SKM-1 treated with dmso at 0.1 percent for 144 hours (cell line): Measurements from ENCODE around the gene IGFL2.
"Not testable (repeated sequence)": the region's sequence is repeated elsewhere in the genome, so short reads cannot be mapped to it uniquely, and the experiment has no call there.

Experiments
- DNase-seq: peaks from one replicate; lab custom pipeline; 2025; ENCODE audit not compliant: unreplicated experiment; lab: John Stamatoyannopoulos, UW

Gene IGFL2

DNA sequence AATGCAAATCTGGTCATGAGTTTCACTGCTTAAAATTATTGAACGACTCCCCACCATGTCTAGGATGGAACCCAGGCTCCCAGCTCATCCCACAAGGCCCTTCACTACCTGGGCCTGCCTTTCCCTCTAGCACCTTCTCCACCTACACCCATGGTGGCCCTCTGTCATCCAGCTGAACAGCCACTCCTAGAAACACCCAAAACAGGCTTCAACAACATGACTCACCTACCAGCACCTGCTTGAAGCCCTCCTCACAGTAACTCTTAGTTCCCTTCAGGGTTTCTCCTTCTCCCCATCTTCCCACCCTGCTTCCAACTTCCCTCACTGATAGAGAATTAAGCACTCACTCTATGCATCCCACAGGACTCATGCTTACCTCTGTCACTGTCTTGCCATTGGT lies 6.6 kb upstream of the IGFL2 start:
- no peak for DNase-seq

DNA sequence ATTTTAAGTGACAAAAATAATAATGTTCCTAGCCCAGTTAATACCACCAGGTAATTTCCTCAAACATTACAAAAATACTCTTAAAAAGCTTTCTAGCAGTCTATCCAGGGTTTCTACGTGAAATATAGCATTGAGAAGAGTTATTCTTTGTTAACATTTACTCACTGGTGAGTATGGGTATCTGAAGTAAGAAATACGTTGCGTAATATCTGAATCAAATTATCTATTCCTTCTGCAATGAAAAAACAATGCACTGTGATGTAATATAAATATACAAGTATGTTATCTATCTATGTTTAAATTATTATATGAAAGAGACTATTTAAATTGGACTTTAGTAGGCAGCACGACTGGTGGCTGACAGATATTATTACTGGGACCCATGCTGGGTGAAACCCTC lies 5.7 kb upstream of the IGFL2 start:
- no peak for DNase-seq

DNA sequence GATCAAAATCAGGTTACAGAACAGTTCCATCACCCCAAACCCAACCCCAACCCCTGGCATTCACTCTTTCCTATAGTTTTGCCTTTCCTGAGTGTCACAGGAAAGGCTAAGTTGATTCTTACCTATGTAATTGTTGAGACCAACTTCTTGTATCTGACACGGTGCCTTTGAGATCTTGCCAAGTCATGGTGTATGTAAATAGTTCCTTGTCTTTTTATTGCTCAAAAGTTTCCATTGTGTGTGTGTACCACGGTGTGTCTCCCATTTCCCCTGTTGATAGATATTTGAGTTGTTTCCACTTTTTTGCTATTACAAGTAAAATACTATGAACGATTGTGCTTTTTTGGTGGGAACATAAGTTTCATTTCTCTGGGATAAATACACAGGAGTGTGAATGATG lies 3.3 kb upstream of the IGFL2 start:
- no peak for DNase-seq

DNA sequence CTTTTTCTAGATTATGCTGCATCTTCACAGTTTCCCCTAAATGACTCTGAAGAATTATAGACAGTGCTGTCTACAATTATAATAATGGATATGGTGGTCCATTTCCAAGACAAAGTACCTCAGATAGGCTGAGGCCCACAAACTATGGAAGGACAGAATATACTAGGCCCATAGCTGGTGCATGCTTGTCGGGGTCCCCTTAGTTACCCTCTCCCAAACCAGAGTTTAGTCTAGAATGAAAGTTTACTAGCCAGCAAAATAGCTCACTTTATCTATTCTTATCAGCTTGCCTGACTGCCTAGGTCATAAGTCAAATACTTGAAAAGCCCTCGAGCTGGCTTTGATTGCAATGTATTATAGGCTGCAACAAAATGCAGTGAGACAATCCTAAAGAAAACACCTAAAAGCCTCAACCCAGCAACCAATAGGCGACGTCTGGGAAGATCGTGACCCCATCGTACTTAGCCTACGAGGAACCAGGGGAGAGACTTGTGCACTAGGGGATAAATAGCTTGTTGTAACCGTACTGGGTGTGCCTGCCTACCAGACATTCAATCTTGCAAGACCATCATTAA lies 785 bp upstream of the IGFL2 start:
- no peak for DNase-seq

DNA sequence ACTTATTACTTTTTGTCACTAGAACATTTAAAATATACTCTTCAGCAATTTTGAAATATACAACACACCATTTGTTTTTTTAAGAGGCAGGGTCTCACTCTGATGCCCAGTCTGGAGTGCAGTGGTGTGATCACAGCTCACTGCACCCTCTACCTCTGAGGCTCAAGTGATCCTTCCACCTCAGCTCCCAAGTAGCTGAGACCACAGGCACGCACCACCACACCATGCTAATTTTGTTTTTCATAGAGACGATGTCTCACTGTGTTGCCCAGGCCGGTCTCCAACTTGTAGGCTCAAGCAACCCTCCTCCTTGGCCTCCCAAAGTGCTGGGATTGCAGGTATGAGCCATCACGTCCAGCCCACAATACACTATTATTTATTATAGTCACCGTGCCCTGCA lies 2.6 kb downstream of the IGFL2 start:
- DNase-seq = no peak

DNA sequence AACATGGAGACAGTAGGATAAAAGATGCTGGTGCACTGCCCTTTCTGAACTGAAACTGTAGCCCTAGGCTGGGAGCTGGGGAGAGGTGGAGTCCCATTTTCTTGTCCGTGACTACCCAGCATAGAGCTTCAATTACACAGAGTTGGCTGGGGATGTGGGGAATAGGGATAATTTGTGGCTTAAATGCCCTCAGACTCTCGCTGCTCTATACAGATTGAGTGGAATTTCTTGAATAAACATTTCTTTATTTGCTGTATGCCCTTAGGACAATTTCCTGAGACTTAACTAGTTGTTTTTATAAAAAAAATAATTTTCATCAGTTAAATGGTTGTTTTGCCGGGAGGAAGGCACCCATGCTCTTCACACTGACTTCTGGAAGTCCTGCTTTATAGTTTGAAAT lies 7.2 kb downstream of the IGFL2 start:
- no peak for DNase-seq

DNA sequence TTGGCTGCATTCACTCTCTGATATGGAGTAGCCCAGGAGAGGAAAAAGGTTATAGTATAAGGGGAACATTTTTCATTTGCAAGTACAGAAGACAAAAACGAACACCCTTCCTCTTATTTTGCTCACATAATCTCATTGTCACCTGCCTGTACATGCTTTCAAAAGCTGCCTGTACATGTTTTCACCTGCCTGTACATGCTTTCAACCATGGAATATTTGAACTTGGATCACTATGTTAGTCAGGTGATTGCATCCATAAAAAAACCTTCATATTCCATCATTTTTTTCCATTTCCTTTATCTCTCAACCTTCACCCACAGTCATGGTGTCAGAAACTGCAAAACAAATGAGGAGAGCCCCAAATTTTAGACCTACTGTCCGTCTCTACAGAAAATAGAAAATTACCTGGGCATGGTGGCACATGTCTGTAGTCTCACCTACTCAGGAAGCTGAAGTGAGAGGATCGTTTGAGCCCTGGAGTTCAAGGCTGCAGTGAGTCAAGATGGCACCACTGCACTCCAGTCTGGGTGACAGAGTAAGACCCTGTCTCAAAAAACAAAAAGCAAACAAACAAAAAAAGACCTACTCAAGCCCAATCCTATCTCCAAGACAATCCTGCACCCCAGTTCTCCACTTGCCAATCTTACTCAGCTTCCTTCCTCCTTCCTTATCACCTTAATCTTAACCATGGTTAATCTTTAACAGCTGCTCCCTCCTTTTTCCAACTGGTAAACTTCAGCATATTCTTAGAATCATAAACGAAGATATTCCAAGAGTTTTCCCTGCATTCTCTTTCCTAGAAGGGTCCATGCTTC lies 11.6 kb downstream of the IGFL2 start:
- no peak for DNase-seq

DNA sequence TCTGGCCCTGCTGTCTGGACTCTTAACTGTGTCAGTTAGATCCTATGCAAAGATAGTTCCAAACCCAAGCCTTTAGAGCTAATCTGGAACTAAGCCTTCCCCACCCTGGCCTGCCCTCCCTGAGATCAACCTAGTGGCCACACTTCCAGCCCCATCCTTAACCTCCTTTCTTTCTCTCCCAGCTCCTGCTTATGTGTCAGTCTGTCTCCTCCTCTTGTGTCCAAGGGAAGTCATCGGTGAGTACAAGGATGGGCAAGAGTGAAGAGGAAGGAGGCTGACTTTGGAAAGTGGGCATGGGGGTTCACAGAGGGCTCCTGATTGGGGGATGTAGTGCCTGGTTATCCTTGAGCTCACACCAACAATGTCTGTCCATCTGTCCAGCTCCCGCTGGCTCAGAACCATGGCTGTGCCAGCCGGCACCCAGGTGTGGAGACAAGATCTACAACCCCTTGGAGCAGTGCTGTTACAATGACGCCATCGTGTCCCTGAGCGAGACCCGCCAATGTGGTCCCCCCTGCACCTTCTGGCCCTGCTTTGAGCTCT lies 12.3 kb downstream of the IGFL2 start:
- no peak for DNase-seq

DNA sequence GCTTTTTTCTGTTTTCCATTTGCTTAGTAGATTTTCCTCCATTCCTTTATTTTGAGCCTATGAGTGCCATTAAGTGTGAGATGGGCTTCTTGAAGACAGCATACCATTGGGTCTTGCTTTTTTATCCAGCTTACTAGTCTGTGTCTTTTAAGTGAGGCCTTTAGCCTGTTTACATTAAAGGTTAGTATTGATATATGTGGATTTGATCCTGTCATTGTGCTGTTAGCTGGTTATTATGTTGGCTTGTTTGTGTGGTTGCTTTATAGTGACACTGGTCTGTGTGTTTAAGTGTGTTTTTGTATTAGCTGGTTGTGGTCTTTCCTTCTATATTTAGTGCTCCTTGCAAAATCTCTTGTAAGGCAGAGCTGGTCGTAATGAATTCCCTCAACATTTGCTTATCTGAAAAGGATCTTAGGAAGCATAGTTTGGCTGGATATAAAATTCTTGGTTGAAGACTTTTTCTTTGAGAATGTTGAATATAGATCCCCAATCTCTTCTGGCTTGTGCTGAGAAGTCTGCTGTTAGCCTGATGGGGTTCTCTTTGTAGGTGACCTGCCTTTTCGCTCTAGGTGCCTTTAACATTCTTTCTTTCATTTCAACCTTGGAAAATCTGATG lies 13.7 kb downstream of the IGFL2 start:
- not testable (repeated sequence) for DNase-seq

DNA sequence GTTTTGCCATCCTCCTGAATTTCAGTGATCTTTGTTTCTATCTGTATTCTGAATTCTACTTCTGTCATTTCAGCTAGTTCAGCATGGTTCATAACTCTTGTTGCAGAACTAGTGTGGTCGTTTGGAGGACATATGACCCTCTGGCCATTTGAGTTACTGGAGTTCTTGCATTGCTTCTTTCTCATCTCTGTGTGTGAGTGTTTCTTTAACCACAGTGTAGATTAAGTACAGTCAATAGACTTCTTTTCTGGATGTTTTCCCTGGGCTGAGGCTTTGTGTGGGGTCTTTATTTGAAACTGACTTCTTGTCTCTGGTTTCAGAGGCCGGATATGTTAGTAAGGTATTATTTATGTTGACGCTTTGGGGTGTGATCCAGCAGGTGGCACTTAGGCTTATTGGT lies 14.7 kb downstream of the IGFL2 start:
- DNase-seq = no peak

DNA sequence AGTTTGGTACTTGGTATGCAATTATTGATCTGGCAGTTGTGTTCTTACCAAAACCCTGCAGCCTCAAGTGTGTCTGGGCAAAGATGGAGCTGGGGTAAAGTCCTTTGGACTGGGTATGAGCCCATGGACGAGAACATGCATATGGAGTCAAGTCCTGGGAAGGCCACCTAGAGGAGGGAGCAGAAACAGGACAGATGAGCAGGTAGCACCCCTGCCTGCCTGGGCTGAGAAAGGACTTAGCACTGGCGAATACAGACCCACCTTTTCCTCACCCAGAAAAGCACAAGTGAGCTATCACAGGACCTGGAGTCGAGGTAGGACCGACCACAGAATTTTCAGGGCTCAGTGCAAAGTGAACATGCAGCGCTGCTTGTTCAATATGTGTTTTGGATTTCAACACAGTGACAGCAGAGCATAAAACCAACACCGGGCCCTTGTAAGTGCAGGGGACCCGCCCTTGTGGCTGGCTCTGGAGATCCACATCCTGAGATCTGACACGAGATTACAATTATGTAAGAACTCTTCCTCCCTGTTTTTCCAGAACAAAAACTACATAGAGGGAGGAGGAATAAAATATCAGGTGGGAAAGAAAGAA lies 25.9 kb downstream of the IGFL2 start:
- no peak for DNase-seq

DNA sequence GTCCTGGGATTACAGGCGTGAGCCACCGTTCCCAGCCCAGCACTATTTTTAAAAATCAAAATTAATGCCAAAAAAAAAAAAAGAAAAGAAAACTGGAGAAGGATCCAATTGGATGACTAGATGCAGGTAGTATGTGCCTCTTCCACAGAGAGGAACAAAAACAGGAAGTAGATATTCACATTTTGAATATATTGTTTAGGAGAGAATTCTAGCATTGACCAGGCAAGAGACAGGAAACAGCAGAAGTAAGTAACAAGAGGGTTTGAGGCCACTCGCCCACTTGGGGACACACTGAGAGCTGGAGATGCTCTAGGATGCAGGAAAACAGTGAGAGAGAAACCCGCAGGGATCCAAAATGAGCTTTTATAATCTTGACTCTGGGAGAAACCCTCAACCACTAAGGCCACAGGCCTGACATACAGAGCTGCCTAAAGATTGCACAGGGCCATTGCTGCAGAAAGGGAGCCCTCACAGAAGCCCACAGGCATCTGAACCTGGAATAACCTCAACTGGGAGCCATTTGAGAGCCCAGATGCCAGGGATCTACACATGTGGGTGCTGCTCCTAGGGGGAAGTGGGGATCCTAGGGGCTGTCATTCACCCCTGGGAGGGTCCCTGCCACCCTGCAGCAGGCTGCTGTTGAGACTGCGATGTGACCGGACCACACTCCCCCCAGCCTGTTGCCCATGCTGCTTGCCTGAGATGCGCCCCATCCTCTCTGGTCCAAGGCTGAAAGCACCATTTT lies 28.2 kb downstream of the IGFL2 start:
- no peak for DNase-seq

DNA sequence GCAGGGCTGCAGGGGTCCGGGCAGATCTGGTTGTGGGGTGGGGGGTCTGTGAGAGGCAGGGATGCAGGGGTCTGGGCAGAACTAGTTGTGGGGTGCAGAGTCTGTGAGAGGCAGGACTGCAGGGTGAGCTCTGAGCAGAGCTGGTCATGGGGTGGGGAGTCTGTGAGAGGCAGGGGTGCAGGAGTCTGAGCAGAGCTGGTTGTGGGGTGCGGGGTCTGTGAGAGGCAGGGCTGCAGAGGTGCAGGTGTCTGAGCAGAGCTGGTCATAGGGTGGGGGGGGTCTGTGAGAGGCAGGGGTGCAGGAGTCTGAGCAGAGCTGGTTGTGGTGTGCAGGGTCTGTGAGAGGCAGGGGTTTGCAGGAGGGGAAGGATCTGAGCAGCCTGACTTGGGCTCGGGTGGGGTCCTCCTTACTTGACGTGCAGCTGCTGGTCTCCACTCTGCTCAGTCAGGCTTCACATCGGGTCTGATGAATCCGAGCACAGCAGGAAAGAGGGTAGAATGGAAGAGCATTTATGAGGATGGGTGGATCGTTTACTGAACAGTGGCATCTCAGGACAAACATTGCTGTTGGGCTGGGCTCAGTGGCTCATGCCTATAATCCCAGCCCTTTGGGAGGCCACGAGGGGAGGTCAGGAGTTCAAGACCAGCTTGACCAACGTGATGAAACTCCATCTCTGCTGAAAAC lies 31.2 kb downstream of the IGFL2 start:
- DNase-seq = no peak

DNA sequence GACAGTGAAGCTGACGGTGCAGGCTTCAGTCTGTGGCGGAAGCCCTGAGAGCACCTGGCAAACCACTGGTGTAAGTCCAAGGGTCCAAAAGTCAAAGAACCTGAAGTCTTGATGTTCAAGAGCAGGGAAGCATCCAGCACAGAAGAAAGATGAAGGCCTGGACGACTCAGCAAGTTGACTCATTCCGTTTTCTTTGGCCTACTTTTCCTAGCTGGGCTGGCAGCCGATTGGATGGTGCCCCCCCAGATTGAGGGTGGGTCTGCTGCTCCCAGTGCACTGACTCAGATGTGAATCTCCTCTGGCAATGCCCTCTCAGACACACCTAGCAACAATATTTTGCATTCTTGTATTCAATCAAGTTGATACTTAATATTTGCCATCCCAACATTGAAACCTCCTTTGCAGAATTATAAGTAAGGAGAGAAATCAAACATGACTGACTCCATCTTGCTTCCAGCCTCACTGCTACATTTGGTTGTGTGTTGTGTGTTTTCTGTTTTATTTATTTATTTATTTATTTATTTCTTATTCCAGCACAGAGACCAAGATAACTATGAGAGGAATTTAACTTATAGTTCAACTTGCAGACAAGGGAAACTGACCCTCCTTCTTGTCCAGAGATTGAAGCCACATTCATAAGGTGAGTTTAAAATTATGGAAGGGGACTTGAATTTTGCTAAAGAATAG lies 32.8 kb downstream of the IGFL2 start:
- no peak for DNase-seq

DNA sequence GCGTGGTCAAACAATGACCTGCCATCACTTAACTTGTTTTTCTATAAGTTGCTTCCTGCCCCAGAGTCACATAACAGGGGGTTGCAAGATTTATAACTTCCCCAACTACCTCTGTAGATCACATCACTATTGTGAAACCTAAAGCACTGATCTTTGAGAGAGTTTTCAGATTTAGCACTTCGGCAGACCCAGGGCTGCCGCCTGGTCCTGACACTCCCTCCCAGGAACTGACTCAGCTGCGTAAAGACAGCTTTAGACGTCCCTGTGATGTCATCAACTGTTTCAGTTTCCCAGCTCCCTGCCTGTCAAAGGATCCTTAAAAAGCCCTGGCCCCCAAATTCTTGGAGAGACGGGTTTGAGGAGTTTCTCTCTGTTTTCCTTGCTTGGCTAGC lies 33.3 kb downstream of the IGFL2 start:
- DNase-seq = no peak

DNA sequence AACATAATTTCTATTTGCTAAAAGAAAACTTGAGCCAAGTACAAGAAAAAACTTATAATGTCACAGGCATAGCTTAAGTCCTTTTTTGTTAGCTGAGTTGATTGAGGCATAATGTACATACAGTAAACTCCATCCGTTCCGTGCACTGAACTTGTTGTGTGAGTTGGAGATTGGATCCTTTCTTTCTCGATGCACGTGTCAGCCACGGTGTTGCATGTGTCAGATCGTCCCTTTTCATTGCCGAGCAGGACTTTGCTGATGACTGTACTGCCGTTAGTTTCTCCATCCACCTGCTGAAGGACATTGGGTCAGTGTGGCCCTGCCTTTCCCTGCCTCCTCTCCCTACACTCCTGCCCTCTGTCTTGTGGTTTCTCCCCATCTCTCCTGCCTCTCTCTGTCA lies 34.4 kb downstream of the IGFL2 start:
- no peak for DNase-seq

DNA sequence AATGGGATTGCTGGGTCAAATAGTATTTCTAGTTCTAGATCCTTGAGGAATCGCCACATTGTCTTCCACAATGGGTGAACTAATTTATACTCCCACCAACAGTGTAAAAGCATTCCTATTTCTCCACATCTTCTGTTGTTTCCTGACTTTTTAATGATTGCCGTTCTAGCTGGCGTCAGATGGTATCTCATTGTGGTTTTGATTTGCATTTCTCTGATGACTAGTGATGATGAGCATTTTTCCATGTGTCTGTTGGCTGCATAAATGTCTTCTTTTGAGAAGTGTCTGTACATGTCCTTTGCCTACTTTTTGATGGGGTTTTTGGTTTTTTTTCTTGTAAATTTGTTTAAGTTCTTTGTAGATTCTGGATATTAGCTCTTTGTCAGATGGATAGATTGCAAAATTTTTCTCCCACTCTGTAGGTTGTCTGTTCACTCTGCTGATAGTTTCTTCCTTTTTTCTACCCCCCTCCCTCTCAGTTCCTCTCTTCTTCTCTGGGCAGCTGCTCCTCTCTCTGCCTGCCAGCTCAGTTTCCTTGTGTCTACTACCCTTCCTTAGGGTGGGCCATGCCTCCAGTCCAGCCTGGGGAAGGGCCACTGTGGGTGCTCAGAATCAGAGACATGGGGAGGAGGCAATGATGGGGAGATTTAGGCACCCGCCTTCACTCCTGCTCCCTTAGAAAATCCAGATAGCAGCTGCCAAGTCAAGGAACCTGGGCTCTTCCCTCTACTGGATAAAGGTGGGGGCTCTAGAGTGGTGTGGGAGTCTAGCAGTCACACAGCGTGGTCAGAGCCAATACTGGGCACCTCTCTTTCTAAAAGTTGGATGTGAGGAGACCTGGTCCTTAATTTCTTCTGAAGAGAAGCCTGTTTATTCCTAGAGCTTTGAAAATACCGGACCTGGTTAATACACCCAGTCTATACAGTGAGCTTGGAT lies 37.0 kb downstream of the IGFL2 start:
- DNase-seq = not testable (repeated sequence)

DNA sequence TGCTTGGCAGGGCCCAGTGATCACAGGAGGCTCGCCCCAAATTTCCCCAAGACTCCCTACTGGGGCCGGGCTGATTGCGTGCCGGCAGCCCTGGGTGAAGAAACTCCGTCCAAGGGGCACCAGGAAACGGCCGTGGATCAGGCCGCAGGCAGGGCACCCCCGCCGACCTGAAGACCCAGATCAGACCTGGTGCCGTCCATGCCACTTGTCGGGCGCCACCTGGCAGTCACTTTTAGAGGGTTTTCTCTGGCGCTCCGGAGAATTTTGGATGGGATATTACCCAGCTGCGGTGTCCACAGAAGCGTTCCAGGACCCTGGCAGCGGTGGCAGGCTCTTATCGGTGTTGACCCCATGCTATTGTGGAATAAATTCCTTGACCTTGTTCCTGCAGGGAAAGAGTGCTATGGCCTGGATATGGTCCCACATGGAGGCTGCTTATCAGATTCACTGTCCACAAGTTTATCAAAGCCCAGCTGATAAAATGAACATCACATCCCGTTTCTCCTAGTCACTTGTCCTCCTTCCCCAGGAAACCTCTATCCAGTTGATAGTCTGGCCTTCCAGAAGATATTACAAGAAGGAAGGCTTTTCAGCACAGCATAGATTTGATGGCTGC lies 38.2 kb downstream of the IGFL2 start:
- no peak for DNase-seq

DNA sequence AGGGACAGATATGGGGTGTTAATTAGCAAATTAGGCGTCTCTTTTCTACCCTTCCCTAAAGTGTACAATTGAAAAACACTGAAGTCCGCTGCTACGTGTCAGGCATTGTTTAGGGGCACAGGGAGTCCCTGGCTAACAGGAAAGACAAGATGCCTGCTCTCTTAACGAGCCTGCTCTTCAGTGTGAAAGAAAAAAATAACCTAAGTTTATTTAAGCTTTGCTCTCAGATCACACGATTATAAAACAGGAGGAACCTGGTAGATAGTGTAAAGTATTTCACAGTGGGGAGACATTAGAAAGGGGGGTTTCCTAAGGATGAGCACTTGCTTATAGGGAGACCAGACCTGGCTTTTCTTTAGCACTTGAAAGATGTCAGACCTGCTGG lies 38.7 kb downstream of the IGFL2 start:
- DNase-seq = no peak
